HTR-8/SVneo (cell line): ENCODE measurements around the gene L3MBTL4.
"Not testable (repeated sequence)": the region's sequence is repeated elsewhere in the genome, so short reads cannot be mapped to it uniquely, and the experiment has no call there.

Source experiments
- DNase-seq: peaks from one replicate; pipeline ENCODE4 v3.0.0; 2011; ENCODE audit warnings: low spot score, mixed read lengths; ENCODE audit not compliant: insufficient read length
- FAIRE-seq: peaks from 2 replicates; lab custom pipeline; 2011; peaks lifted over from hg19 to GRCh38; lab: Jason Lieb, UNC

L3MBTL4 gene

DNA sequence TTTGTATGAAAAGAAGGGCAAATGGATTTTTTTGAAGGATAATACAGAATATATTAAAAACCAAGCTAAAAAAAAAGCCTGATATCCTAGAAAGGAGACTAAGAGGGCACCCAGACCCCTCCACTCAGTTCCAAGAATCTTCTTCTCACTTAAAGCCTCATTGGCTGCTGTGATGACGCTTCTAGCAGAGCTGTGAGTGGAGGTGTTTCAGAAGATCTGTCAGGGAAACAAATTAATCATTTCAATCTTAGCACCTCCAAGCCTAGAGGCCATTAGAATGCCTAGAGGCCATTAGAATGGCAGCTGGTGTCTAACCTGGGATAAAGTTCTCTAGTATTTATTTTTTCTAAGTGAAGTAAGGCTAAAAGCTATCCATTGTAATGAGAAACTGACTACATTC, 355.2 kb downstream of the L3MBTL4 start:
- no peak for DNase-seq
- FAIRE-seq, result no peak

DNA sequence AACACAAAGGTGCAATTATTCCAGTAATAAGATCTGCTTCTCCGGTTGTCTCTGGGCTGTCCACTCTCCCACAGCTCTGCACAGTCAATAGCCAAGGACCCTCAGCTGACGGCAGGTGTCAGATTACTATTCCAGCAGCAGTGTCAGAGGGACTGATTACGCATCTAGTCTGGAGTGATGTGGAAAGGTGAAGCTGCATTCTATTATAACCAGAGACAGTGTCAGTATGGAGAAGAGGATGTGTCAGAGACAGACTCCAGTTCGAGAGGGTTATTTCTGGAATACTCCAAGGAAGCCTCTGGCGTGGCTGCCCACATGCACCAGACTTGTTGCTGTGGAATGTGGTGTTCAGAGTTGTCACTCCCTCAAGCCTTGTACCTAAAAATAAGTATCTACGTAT, 355.8 kb downstream of the L3MBTL4 start:
- FAIRE-seq (no peak), DNase-seq (no peak)

DNA sequence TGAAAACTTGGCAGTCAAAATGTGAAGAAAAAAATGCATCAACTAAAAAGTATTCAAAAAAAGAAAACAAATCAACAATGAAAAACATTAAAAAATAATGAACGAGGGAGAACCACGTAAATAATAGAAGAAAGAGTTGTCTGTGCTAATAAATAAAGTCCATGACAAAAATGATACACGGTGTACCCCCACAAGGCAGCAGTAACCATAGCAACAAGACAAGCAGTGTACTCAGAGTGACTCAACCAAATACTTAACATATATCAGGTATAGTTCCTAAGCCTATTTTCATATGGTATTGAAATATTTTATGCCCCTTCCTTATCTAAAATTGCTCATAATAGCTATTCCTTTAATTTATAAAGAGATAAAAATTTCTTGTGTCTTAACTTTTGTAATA, 357.1 kb downstream of the L3MBTL4 start:
- FAIRE-seq (no peak), DNase-seq (no peak)

DNA sequence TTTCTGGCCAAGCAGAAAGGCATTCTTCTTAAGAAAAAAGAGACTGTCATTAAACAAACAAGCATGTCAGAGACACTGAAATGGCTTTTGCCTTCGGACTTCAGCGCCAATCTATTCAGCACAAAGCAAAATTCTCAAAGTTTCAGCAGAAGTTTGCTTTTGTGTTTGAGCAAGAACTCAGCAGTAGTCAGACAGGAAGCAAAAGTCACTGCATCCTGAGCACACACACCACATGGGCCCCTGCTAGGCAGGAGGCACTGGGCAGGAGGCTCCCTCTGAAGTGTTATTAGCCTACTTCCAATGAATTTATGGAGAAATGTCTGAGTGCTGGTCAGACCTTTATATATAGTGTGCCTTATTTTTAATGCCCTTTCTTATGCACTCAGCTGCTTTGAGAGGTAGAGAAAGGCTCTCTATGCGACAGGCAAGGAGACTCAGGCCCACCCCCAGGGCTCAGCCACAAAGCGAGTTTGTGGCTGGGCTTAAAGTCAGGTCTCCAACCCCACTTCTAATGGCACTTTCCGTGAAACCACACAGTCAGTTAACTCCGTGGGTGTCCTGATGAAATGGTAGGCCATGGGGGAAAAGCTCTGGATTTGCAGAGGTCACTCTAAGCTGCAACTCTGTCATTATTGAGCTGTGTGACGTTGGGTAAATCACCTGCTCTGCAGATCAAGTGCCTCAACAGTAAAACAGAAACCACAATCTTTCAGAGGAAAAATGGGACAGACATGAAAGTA, 358.4 kb downstream of the L3MBTL4 start:
- no peak for DNase-seq

DNA sequence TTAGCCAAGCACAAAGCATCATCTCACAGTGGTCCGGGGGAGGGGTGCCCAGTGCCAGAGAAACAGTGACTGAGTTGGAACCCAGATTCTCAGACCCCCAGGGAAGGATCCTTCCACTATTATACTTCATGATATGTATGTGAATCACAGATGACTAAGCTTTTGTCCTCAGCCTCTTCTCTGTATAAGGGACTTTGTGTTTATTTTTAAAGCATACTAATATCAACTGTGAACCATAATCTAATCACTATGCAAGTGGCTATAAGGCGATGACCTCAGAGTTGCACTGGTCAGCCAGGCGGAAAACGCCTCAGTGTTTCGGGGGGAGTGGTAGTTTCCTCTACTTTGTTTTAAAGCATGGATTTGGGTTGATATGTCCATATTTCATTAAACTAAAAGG, 359.0 kb downstream of the L3MBTL4 start:
- DNase-seq (no peak), FAIRE-seq (no peak)

More for the DNA sequence above, 358.4 kb downstream of the L3MBTL4 start:
- no peak for FAIRE-seq

DNA sequence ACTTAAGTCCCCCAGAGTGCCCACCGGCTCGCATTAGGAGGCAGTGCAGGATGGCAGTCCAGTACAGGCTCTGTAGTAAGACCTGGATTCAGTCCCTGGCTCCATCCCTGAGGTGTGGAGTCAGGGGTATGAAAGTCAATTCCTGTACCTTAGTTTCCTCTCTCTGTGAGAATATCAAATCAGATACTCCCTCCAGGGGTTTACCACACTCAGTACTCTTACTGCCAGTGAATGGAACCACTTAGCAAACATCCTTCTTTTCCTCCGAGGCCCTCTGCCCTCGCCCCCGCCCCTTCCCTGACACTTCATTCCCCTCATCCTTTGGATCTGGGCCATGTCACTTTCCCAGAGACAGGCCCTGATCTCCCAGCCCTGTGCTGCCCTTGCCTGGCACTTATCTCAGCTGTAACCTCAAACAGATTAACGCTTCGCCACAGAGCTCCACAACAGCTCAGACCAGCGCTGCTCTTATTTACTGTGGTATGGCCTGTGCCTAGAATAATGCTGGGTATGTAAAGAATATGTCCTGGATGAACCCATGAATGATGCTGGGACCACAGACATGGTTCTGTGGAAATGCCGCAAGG, 360.4 kb downstream of the L3MBTL4 start:
- DNase-seq (no peak), FAIRE-seq (no peak)

DNA sequence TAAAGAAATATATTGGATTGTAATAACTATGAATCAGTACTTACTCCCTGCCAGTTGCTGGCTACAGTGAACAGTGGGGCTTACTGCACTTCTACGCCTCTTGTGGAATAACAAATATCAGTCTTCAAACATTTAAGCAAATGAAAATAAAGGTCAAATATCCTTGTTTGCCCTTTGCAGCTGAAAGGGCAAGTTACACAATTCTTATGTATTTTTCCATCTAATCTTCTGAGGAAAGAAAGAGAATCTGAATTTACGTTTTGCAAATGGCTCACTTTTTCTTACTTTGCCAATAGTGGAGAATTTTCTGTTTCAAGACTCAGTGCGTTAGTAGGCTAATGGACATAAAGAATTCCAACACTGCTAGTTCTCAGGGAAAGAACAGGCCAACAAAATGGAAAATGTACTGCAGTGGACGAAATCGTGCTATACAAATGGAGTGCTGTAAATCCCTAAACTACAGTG, 362.2 kb downstream of the L3MBTL4 start:
- DNase-seq (no peak), FAIRE-seq (no peak)

DNA sequence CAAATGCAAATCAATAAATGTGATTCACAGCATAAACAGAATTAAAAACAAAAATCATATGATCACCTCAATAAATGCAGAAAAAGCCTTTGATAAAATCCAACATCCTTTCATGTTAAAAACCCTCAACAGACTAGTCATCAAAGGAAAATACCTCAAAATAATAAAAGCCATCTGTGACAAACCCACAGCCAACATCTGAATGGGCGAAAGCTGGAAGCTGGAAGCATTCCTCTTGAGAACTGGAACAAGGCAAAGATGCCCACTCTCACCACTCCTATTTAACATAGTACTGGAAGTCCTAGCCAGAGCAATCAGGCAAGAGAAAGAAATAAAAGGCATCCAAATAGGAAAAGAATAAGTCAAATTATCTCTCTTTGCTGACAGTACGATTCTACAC, 367.1 kb downstream of the L3MBTL4 start:
- DNase-seq, FAIRE-seq: not testable (repeated sequence)

DNA sequence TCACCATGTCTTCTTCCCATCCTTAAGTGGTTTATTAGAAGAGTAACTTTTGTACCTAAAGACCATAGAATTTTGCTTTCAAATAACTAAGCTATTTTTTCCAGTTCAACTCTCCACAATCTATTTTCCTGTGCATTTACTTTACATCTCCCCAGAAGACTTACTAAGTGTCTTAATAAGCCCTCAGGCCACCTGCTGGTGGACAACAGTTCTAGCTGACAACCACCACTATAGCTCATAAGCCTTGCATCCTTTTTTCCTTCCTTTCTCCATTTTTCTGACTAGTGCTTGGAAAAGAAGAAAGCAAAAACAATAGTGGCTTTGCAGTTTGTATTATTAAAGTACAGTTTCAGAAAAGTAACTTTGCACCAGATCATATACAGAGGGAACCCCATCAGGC, 369.9 kb downstream of the L3MBTL4 start:
- no peak for DNase-seq
- FAIRE-seq, result no peak

DNA sequence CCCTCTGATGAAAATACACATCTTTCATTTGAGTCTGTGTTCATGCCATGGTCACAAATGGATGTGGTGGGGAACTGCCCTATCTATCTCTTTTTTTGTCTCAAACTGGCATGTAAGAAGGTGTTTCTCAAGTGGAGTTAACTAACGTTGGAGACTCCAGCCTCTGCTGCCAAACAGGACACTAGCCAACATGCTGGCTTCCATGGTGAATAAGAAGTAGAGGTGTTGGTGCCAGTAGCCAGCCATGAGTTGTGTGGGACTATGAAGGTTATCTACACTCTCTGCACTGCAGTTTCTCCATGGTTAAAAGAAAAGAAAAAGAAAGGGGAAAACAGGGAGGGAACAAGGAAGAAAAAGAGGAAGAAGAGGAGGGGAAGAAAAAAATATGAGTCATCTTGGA, 370.4 kb downstream of the L3MBTL4 start:
- FAIRE-seq (no peak), DNase-seq (no peak)

DNA sequence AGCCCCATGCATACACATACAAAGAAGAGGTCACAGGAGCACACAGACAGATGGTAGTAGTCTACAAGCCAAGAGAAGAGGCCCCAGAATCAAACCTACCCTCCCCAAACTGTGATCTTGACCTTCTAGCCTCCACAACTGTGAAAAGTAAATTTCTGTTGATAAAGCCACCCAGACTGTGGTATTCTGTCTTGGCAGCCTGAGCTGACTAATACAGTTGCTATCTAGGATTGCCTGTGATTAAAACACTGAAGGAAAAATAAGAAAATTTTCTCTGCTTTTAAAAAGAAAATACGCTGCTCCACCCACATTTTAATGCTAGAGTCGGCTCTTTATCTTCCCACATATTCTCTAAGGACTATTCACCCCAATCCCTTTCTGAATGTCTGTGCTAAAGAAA, 375.7 kb downstream of the L3MBTL4 start:
- FAIRE-seq, result no peak
- no peak for DNase-seq

DNA sequence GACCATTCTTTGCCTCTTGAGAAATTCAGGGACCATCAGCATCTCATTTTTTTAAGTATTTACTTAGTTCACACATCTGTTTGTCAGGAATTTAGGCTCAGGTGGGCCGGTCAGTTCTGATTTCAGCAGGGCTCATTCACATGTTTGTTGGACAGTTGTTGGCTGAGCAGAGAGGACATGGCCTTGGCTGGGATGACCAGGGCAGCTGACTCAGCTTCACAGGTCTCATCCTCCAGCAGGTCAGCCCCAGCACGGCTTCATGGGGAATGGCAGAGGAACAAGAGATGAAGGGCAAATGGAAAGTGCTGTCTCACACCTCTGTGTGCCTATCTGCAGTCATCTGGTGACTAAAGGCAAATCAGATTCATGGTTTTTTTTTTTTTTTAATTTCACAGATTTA, 383.3 kb downstream of the L3MBTL4 start:
- FAIRE-seq (no peak), DNase-seq (no peak)

DNA sequence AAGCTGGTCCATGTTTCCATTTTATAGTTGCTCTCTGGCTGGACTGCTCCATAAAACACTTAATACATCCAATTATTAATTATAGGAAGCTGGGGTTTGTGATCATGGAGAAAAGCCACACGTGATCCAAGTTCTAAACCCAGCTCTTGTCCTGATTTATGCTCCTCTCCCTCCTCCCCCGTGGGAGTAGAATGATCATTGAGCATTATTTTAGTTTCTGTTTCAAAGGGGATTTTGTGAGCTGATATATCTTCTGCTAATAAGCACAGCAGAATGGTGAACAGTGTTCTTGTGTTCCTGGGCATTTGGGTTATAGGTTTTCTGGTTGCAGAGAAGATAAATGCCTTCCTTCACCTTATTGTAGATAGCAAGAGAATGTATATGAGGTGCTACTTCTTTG, 383.7 kb downstream of the L3MBTL4 start:
- FAIRE-seq, result no peak
- no peak for DNase-seq

DNA sequence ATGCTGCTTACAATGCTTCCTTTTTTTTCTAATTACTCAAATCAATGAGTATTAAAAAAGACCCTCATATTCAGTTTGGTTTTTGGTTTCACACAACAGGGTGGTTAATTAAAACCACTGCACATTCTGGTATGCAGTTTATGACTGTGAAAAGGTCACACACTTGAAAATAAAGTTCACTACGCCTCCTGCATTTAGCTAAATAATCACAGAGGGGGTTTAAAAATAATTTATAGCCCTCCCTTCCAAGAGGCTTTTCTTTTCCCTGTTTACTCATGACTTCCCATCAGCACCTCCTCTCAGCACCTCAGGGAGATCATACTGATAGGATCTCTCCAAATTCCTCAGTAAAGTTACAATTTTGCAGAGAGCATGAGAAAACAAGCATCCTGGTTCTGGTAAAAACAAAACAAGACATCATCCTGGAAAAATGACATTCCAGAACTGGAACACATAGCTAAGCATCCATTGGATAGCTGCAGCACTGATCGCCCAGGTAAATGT, 389.9 kb downstream of the L3MBTL4 start:
- no peak for FAIRE-seq
- no peak for DNase-seq

DNA sequence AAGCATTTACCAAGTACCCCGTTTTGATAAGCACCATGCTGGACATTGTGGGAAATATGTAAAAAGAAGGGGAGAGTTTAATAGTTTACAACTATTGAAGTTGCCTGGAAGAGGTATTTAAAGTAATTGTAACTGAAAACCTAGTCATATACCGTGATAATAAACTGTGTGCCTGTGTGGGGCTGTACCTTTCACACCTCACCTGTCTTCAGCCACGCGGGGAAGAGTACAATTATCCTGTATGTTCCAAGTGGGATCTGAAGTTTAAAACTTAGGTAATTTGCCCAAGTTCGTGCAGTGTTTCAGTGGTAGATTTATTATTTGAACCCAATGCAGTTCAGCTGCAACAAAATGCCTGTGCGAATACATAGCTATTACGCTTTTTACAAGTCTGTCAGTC, 391.2 kb downstream of the L3MBTL4 start:
- FAIRE-seq, result no peak

DNA sequence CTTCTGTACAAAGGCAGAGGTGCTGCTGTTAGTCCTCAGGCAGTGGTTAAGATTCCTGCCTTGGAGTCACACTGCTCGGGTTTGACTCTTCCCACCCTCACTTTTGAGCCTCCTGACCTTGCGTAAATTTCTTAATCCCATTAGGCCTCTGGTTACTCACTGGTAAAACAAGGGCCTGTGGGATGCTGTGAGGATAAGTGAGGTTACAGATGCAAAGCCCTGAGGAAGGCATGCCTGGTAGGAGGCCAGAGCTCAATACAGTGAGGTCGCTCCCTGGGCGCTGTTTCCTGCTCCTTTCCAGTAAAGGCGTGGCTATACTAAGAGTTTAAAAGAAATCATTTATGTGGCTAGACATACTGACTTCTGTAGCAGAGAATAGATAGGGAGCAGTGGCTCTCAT, 391.9 kb downstream of the L3MBTL4 start:
- no peak for FAIRE-seq

More for the DNA sequence above, 391.2 kb downstream of the L3MBTL4 start:
- no peak for DNase-seq

DNA sequence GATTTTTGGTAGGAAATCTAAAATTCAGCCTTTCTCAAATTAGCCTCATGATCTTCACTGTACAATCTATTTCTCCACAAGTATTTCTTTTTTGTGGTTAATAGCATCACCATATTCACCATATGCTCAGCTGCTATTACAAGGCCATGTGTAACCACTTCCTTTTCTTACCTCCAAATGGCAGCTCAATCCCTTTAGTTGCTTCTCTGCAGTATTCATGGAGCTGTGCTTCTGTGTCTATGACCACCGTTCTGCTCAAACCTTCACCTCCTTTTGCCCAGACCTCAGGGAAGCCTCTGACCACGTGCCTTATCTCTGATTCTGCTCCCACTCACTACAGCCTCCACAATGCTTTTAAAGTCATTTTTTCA, 392.7 kb downstream of the L3MBTL4 start:
- no peak for FAIRE-seq
- DNase-seq, result no peak

More for the DNA sequence above, 391.9 kb downstream of the L3MBTL4 start:
- DNase-seq, result no peak

DNA sequence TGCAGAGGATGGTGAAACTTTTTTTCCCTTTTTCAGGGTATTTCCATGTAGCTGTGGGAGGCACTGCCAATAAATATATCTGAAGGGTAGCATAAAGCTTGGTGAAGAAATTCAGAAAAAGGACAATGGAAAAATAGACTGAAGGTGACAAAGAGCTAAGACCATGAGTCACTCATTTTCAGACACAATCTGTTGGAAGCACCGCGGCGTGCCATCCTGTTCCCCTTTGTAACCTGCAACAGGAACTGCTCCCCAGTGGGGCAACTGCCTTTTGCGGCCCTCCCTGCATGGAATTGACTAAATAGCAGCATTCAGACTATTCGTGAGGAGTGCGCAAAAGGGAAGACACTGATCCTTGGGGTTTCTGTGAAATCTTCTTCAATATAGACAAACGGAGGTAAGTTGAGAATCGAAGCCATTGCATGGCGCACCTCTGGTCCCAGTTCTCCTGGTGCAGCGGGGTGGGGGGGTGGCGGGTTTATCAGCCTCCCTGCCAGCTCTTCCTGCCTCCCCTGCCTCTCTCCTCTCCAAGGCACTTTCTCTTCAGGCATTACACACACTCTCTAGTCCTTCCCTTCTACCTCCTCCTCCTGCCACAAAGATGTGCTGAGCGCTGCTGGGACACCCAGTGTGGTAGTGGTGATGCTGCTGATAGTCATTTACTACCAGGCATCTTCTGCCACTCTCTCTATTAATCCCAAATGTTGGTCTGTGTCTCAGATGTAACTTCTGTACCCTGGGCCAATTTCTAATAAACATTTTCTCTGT, 393.2 kb downstream of the L3MBTL4 start:
- DNase-seq (no peak), FAIRE-seq (no peak)

DNA sequence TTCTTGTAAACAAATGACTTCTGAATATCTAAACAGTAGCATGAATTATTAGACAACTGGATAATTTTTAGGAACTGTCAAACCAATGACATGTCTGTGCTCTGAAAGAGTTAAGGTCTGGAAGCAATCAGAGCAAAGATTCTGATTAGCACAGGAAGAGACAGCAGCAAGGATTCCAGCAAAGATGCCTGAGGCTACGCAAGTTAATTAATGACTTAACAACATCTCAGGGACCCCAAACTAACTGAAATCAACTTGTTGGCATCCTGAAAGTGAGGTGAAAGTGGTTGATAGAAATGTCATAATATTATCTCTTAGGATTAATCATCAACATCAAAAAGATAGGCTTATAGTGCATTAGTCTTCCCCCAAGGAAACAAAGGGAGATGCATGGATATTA, 396.0 kb downstream of the L3MBTL4 start:
- FAIRE-seq (no peak), DNase-seq (no peak)

DNA sequence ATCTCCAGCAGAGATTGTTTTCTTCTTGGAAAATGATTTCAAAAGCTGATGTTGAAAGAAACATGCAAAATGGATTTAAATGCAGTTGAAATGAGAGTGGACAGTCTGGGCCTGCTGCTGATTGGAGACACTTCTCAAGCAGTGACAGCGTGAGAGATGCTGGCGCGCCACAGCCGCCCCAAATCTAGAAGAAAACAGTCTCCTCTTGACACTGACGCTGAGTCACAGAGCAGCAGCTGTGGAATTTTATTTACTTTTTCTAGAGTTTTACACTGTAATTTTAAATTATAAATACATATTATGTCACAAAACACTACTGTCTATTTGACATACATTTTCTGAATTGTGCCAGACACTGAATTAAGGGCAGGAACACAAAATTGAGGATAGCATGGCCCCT, 397.5 kb downstream of the L3MBTL4 start:
- DNase-seq (no peak), FAIRE-seq (no peak)

DNA sequence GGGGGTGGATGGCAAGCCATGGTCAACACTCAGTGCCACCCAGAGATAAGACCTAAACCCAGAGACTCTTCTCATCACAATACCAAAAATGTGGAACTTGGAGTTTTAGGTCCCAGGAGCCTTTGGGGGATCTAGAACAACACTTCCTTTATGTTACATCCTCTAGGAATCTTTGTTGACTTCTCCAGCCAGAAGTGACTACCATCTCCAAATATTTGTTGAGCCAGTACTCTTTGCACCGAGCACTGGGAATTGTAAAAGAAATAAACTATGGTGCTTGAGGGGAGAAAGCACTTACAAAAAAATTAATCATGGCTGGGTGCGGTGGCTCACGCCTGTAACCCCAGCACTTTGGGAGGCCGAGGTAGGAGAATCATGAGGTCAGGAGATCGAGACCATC, 399.3 kb downstream of the L3MBTL4 start:
- DNase-seq (no peak), FAIRE-seq (no peak)
